GM19035 (cell line): Measurements from ENCODE around the gene TBC1D24.

Source experiments
- ATAC-seq: cut with Tn5 transposase; IDR thresholded peaks from one replicate; pipeline ENCODE4 v1.9.1; 2021; ENCODE audit not compliant: unreplicated experiment

Gene TBC1D24

DNA sequence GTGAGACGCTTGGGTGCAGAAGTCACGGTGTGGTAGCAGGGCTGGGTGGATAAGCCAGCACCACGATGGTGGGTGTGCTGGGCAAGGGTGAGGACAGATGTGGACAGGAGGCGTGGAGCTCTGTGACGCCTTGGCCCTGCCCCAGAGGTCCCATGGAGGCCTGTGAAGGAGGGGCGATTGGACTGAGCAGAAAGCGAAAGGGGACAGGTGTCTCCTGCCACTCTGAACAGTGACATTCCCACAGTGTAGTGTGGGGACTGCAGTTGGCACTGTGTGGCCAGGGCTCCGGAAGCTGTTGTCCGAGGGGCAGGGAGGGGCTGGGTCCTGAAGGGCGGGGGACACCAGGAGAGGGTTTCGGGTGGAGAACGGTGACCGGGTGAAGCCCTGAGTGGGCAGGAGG lies 7.3 kb downstream of the TBC1D24 start:
- no peak for ATAC-seq

DNA sequence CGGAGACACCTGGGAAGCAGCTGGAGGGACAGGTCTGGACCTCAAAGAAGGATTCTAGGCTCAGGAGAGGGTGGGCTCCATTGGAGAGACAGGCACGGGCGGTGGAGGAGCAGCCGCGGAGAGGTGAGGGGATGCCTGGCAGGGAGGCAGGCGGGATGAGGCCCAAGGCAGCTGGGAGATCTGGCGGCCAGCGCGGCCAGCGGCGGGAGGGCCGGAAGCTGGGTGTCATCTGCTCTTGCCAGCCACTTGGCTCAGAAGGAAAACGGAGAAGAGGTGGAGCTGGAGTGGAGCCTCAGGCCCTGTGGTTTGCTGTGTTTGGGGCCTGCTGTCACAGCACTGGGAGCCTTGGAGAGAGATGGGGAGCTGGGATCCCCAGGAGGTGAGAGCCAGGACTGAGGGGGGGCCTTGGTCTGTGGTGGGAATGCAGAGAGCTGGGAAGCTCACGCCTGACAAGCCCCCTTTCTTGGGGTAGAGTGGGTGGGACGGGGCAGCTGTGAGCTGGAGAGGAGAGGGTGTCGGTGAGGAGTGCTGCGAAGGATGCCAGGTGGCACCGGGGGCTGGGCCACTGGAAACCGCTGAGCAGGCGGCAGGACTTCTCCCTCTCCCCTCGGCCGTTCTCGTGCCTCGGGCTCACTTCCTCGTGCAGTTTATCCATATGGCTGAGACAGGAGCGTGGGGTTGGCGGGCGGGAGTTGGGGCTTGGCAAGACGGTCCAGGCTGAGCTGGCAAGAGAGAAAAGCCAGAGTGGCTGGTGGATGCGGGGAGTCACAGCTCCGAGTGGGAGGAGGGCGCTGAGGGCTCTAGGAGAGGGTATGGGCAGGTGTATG lies 8.0 kb downstream of the TBC1D24 start:
- no peak for ATAC-seq

- no peak for ATAC-seq
Measured at GRCh38 chr16:2483939-2484897, 9.3 kb downstream of the TBC1D24 start.

- no peak for ATAC-seq
Measured at GRCh38 chr16:2484898-2485508, 10.1 kb downstream of the TBC1D24 start.

DNA sequence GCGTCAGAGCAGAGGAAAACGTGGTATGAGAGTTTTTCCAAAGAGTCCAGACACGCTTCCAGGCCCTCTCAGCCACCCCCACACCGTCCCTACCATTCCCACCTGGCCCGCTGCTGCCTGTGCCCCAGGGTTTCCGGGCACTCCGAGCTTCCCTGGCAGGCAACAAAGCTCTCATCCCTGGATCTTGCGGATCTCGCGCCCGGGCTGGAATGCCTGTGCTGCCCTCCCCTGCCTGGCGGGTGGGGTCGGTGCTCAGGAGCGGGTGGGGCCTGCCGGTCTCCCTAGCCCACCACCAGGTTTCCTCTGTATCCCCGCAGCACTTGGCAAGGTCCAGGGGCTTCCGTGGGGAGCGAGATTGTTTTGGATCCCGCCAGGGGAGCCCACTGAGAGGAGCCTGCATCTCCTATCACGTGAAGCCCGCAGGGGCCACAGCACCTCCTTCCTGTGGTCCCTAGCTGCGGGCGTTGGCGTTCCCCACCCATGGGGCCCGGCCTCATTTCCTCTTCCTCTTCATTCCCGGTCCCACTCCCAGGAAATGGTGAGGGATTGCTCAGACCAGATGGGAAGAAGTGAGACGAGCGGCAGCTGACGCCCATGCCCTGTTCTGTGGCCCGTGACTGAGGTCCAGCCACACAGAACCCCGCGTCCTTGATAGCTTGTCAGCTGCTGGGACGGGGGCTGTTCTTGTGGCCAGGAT lies 11.0 kb downstream of the TBC1D24 start:
- ATAC-seq: no peak

DNA sequence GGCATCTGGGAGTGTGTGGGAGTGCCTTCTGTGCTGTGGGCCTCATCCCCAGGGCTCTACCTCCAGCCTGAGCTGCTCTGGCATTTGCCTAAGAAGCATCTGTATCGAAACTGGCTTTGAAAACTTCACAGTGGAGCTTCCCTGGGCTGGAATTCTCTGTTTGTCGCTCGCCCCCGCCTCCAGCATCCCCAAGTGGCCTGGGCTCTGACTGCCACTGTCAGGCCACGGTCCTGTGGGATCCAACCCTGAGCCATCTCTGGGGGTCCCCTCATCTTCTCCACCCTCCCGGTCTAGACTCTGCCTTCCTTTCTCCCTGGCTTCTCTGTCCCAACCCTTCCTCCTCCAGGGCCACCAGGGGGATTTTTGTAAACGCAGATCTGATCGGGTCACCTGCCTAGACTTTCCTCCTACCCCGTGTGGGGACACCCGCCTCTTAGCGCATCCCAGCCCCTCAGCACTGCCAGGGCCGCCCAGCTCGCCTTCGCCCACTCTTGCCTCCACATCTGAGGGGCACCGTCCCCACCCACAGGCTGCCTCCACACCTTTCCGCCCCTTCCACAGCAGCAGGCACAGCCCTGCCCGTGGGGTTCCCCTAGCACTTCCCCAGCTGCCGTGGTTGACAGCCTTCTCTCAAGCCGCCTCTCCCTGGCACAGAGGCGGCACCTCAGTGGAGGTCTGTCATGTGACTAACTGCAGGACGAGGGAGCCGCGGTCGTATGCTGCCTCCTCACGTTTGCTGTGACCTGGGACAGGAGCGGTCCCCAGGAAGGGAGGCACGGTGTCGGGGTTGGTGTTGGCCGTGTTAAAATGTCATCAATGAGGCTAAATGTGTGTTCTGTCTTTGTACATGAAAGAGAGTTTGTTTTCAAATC lies 12.0 kb downstream of the TBC1D24 start:
- ATAC-seq: no peak

GRCh38 chr16:2487517-2487842 lies 12.6 kb downstream of the TBC1D24 start:
- ATAC-seq: no peak

GRCh38 chr16:2487903-2488531 lies 13.1 kb downstream of the TBC1D24 start:
- no peak for ATAC-seq

GRCh38 chr16:2489581-2489980 lies 14.7 kb downstream of the TBC1D24 start:
- no peak for ATAC-seq

- ATAC-seq: no peak
Measured at GRCh38 chr16:2490190-2491105, 15.5 kb downstream of the TBC1D24 start.

GRCh38 chr16:2492292-2492691 lies 17.4 kb downstream of the TBC1D24 start:
- ATAC-seq: no peak

- no peak for ATAC-seq
Measured at GRCh38 chr16:2493605-2494004, 18.7 kb downstream of the TBC1D24 start.

- ATAC-seq: no peak
Measured at GRCh38 chr16:2494616-2495015, 19.7 kb downstream of the TBC1D24 start.

DNA sequence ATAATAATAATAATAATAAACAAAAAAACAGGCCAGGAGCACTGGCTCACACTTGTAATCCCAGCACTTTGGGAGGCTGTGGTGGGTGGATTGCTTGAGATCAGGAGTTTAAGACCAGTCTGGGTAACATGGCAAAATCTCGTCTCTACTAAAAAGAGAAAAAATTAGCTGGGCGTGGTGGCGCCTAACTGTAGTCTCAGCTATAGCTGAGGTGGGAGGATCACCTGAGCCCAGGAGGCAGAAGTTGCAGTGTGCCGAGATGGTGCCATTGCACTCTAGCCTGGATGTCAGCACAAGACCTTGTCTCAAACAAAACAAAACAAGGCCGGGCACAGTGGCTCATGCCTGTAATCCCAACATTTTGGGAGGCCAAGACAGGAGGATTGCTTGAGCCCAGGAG lies 20.1 kb downstream of the TBC1D24 start:
- ATAC-seq: no peak

DNA sequence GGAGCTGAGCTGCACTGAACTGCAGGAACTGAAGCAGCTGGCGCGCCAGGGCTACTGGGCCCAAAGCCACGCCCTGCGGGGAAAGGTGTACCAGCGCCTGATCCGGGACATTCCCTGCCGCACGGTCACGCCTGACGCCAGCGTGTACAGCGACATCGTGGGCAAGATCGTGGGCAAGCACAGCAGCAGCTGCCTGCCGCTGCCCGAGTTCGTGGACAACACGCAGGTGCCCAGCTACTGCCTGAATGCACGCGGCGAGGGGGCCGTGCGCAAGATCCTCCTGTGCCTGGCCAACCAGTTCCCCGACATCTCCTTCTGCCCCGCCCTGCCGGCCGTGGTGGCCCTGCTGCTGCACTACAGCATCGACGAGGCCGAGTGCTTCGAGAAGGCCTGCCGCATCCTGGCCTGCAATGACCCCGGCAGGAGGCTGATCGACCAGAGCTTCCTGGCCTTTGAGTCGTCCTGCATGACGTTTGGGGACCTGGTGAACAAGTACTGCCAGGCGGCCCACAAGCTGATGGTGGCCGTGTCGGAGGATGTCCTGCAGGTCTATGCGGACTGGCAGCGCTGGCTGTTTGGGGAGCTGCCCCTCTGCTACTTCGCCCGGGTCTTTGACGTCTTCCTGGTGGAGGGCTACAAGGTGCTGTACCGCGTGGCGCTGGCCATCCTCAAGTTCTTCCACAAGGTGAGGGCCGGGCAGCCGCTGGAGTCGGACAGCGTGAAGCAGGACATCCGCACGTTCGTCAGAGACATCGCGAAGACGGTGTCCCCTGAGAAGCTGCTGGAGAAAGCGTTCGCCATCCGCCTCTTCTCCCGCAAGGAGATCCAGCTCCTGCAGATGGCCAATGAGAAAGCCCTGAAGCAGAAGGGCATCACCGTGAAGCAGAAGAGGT lies 21.5 kb downstream of the TBC1D24 start:
- no peak for ATAC-seq

GRCh38 chr16:2497116-2497630 lies 22.2 kb downstream of the TBC1D24 start:
- ATAC-seq: no peak
